IMR-90 (cell line): Measurements from ENCODE around the gene LRRC37A2. TPM values are rescaled to one million over a fixed set of nuclear protein-coding genes. Genes with fewer than 3 reads are reported as not detected.
"Not testable (repeated sequence)": the region's sequence is repeated elsewhere in the genome, so short reads cannot be mapped to it uniquely, and the experiment has no call there.

Source experiments
- ATAC-seq: fragments of 200-7000 bp; cut with Tn5 transposase; 2 replicates; pipeline ENCODE4 v1.9.1; 2020; ENCODE audit warnings: low read depth, mild to moderate bottlenecking, moderate library complexity
- BruUV-seq: library from RNA; stranded (reverse); fragments of 400-500 nt; replicated peaks from 2 replicates; lab custom pipeline; 2021; lab: Mats Ljungman, UMichigan
- CTCF ChIA-PET: fragments of 300-600 bp; formaldehyde crosslinking; extraction: SDS; loops from one replicate; lab custom pipeline; 2021; ENCODE audit warnings: antibody characterized with exemption; lab: Yijun Ruan, JAX
- POLR2A ChIA-PET: fragments of 300-600 bp; sonication (Branson Sonifier 250); formaldehyde crosslinking; loops from one replicate; lab custom pipeline; 2022; ENCODE audit warnings: antibody characterized with exemption; ENCODE audit not compliant: unreplicated experiment; lab: Charles Lee
- DNase-seq: peaks from one replicate; pipeline ENCODE4 v3.0.0; 2013
- H2AFZ ChIP-seq: replicated peaks from 2 replicates; pipeline ENCODE3; 2013; ENCODE audit warnings: low read length, mild to moderate bottlenecking; ENCODE audit not compliant: poor library complexity
- H2AK5ac ChIP-seq: 2 replicates; pipeline ENCODE4 v1.6.1; 2013; ENCODE audit warnings: low read depth, low read length, inconsistent platforms
- H2AK9ac ChIP-seq: replicated peaks from 2 replicates; pipeline ENCODE3; 2013; ENCODE audit warnings: mild to moderate bottlenecking, low read depth, low read length, moderate library complexity; ENCODE audit not compliant: poor library complexity
- H2BK120ac ChIP-seq: 2 replicates; pipeline ENCODE4 v1.6.1; 2013; ENCODE audit warnings: low read depth, low read length, inconsistent platforms
- H2BK15ac ChIP-seq: 3 replicates; pipeline ENCODE4 v1.6.1; 2013; ENCODE audit warnings: low read depth, low read length, inconsistent platforms
- H2BK20ac ChIP-seq: 2 replicates; pipeline ENCODE4 v1.6.1; 2013; ENCODE audit warnings: low read depth, mild to moderate bottlenecking, inconsistent platforms, low read length, moderate library complexity
- H2BK5ac ChIP-seq: 2 replicates; pipeline ENCODE4 v1.6.1; 2013; ENCODE audit warnings: mild to moderate bottlenecking, low read depth, low read length, inconsistent platforms; ENCODE audit not compliant: poor library complexity, severe bottlenecking
- H3K14ac ChIP-seq: replicated peaks from 2 replicates; pipeline ENCODE4 v1.6.1; 2013; ENCODE audit warnings: low read depth, low read length, inconsistent platforms
- H3K18ac ChIP-seq: 2 replicates; pipeline ENCODE4 v1.6.1; 2013; ENCODE audit warnings: low read depth, low read length, control low read depth
- H3K23ac ChIP-seq: 2 replicates; pipeline ENCODE4 v1.6.1; 2013; ENCODE audit warnings: low read depth, low read length, inconsistent platforms
- H3K27ac ChIP-seq: 2 replicates; pipeline ENCODE4 v1.5.1; 2013; ENCODE audit warnings: mild to moderate bottlenecking, control low read depth, low read length; ENCODE audit not compliant: insufficient read depth
- H3K27me3 ChIP-seq: 2 replicates; pipeline ENCODE4 v1.6.1; 2013; ENCODE audit warnings: low read length; ENCODE audit not compliant: control insufficient read depth, insufficient read depth
- H3K36me3 ChIP-seq: 2 replicates; pipeline ENCODE4 v1.6.1; 2013; ENCODE audit warnings: low read length, mixed read lengths; ENCODE audit not compliant: control insufficient read depth, insufficient read depth
- H3K4ac ChIP-seq: 2 replicates; pipeline ENCODE4 v1.6.1; 2013; ENCODE audit warnings: low read depth, low read length, inconsistent platforms
- H3K4me1 ChIP-seq: 2 replicates; pipeline ENCODE4 v1.6.1; 2013; ENCODE audit warnings: low read length, mixed read lengths; ENCODE audit not compliant: control insufficient read depth, insufficient read depth
- H3K4me2 ChIP-seq: 2 replicates; pipeline ENCODE4 v1.6.1; 2013; ENCODE audit warnings: low read depth, mild to moderate bottlenecking, control low read depth, low read length, moderate library complexity
- H3K4me3 ChIP-seq: 2 replicates; pipeline ENCODE4 v1.5.1; 2013; ENCODE audit warnings: low read depth, mild to moderate bottlenecking, control low read depth, low read length, moderate library complexity; ENCODE audit not compliant: insufficient read depth
- H3K56ac ChIP-seq: 2 replicates; pipeline ENCODE4 v1.6.1; 2013; ENCODE audit warnings: low read length, inconsistent platforms; ENCODE audit not compliant: insufficient read depth; ENCODE audit errors: extremely low read depth
- H3K79me1 ChIP-seq, 2 experiments: 2 replicates each; pipeline ENCODE4 v1.6.1; 2013; ENCODE audit warnings: low read length in 2 of 2, inconsistent platforms in 1 of 2, low read depth in 1 of 2
- H3K9ac ChIP-seq: 2 replicates; pipeline ENCODE4 v1.6.1; 2013; ENCODE audit warnings: low read depth, low read length, control low read depth
- H3K9me1 ChIP-seq: 2 replicates; pipeline ENCODE4 v1.6.1; 2013; ENCODE audit warnings: low read length, inconsistent platforms; ENCODE audit not compliant: insufficient read depth
- H3K9me3 ChIP-seq: 2 replicates; pipeline ENCODE4 v1.6.1; 2013; ENCODE audit warnings: low read length; ENCODE audit not compliant: control insufficient read depth, insufficient read depth
- H4K20me1 ChIP-seq: 2 replicates; pipeline ENCODE4 v1.6.1; 2013; ENCODE audit warnings: low read length, inconsistent platforms; ENCODE audit not compliant: insufficient read depth
- H4K5ac ChIP-seq: 2 replicates; pipeline ENCODE4 v1.6.1; 2013; ENCODE audit warnings: mild to moderate bottlenecking, low read depth, low read length, control low read depth
- H4K8ac ChIP-seq, 2 experiments: 2 replicates each; pipeline ENCODE4 v1.6.1; 2013; ENCODE audit warnings: low read depth in 2 of 2, low read length in 2 of 2, control low read depth in 1 of 2, inconsistent platforms in 1 of 2
- H4K91ac ChIP-seq: 2 replicates; pipeline ENCODE4 v1.6.1; 2013; ENCODE audit warnings: low read depth, low read length, inconsistent platforms; ENCODE audit not compliant: insufficient read depth
- WGBS, 2 experiments: methylation state at CpG; one replicate each; pipeline versions ENCODE4 v1.1.5 to v1.1.7; 2013; ENCODE audit warnings: missing lambda C conversion rate in 2 of 2; ENCODE audit not compliant: insufficient read length in 1 of 2; ENCODE audit errors: extremely low coverage in 2 of 2; 5-methylcytosine and 5-hydroxymethylcytosine counted together
- dilution Hi-C: fragments of 300-500 bp; cut with HindIII; formaldehyde crosslinking; loops from one replicate; pipeline ENCODE4 v1.14.3; 2018; ENCODE audit warnings: low sequenced_read_pairs; ENCODE audit not compliant: unreplicated experiment
- in situ Hi-C: fragments of 300-500 bp; cut with MboI; formaldehyde crosslinking; loops from 3 replicates; pipeline ENCODE4 v1.14.3; 2019; ENCODE audit warnings: low sequenced_read_pairs, inconsistent platforms, mixed read lengths
- intact Hi-C: fragments of 100-400 bp; cut with micrococcal nuclease; formaldehyde crosslinking; loops from 2 replicates; pipeline ENCODE4 v1.10.0; 2022
- polyA plus RNA-seq, 3 experiments: library from polyadenylated mRNA; depleted of rRNA; stranded (reverse); fragments of >200 nt; gene quantifications; 2 replicates each; pipeline ENCODE4 v1.2.3, GENCODE V29; 2012; ENCODE audit warnings: low replicate concordance in 1 of 3
- total RNA-seq: library from RNA; depleted of rRNA; stranded (reverse); fragments of >200 nt; gene quantifications from 2 replicates; pipeline ENCODE4 v1.2.3, GENCODE V29; 2012

The LRRC37A2 gene
- total and polyA plus RNA-seq, 2 of the 4 experiments (the other 2 are of a cell fraction), result 2.7 to 3.2 TPM

- H2BK120ac ChIP-seq, H3K18ac ChIP-seq, H3K23ac ChIP-seq, CTCF ChIA-PET, H3K79me1 ChIP-seq, H2AK5ac ChIP-seq, H3K9me1 ChIP-seq, H2BK15ac ChIP-seq, dilution Hi-C loops, H4K5ac ChIP-seq, H3K9ac ChIP-seq, H3K4me2 ChIP-seq, ATAC-seq, H3K36me3 ChIP-seq, H3K4me3 ChIP-seq, H2AK9ac ChIP-seq, H3K4me1 ChIP-seq, H2BK20ac ChIP-seq, H3K27me3 ChIP-seq, H2AFZ ChIP-seq, DNase-seq, H4K20me1 ChIP-seq, H3K9me3 ChIP-seq, in situ Hi-C loops, H3K27ac ChIP-seq, POLR2A ChIA-PET, H4K91ac ChIP-seq, H4K8ac ChIP-seq, H2BK5ac ChIP-seq, BruUV-seq, intact Hi-C loops, H3K14ac ChIP-seq, H3K56ac ChIP-seq, H3K4ac ChIP-seq: not testable (repeated sequence)
- WGBS, 2 experiments, result no CpG with 5 or more reads among the region's 10 CpGs
Measured at GRCh38 chr17:46548607-46549006, 36.3 kb downstream of the LRRC37A2 start.

- ATAC-seq, intact Hi-C loops, H3K56ac ChIP-seq, H3K36me3 ChIP-seq, H3K23ac ChIP-seq, H3K4me1 ChIP-seq, H4K91ac ChIP-seq, H3K9ac ChIP-seq, H4K20me1 ChIP-seq, H3K27me3 ChIP-seq, H3K79me1 ChIP-seq, H2BK5ac ChIP-seq, H3K14ac ChIP-seq, H2BK120ac ChIP-seq, H3K4me2 ChIP-seq, H4K8ac ChIP-seq, H3K27ac ChIP-seq, H2AK9ac ChIP-seq, H2BK20ac ChIP-seq, H4K5ac ChIP-seq, H3K9me1 ChIP-seq, H2AFZ ChIP-seq, H3K4me3 ChIP-seq, dilution Hi-C loops, H2BK15ac ChIP-seq, POLR2A ChIA-PET, DNase-seq, H3K9me3 ChIP-seq, H2AK5ac ChIP-seq, H3K18ac ChIP-seq, in situ Hi-C loops, CTCF ChIA-PET, BruUV-seq, H3K4ac ChIP-seq: not testable (repeated sequence)
- no CpG with 5 or more reads among the region's 20 CpGs for WGBS, 2 experiments
Measured at GRCh38 chr17:46559155-46559554, 46.9 kb downstream of the LRRC37A2 start.
